H9 (cell line): ENCODE data around the gene RAB17. TPM values are rescaled to one million over a fixed set of nuclear protein-coding genes. Genes with fewer than 3 reads are reported as not detected.

Source experiments
- DNase-seq: peaks from one replicate; pipeline ENCODE4 v3.0.0-alpha.2; 2017
- H2AFZ ChIP-seq: one replicate; pipeline ENCODE4 v1.6.1; 2013; ENCODE audit warnings: mild to moderate bottlenecking, low read length, control low read depth, moderate library complexity
- H2AK5ac ChIP-seq: 2 replicates; pipeline ENCODE4 v1.6.1; 2013; ENCODE audit warnings: low read length, control low read depth, mixed read lengths; ENCODE audit not compliant: insufficient read length
- H2BK120ac ChIP-seq: one replicate; pipeline ENCODE4 v1.6.1; 2013; ENCODE audit warnings: low read depth, mild to moderate bottlenecking, low read length, control low read depth, inconsistent platforms; ENCODE audit not compliant: poor library complexity, severe bottlenecking
- H2BK12ac ChIP-seq: 2 replicates; pipeline ENCODE4 v1.6.1; 2013; ENCODE audit warnings: low read length, control low read depth, mixed read lengths, low read depth; ENCODE audit not compliant: insufficient read length
- H2BK15ac ChIP-seq: 2 replicates; pipeline ENCODE4 v1.6.1; 2013; ENCODE audit warnings: low read depth, low read length, control low read depth
- H2BK20ac ChIP-seq: one replicate; pipeline ENCODE4 v1.6.1; 2013; ENCODE audit warnings: low read depth, mild to moderate bottlenecking, low read length, control low read depth, inconsistent platforms; ENCODE audit not compliant: poor library complexity, severe bottlenecking
- H2BK5ac ChIP-seq: 2 replicates; pipeline ENCODE4 v1.6.1; 2013; ENCODE audit warnings: low read length, control low read depth, mixed read lengths; ENCODE audit not compliant: insufficient read length
- H3K14ac ChIP-seq: 2 replicates; pipeline ENCODE4 v1.6.1; 2013; ENCODE audit warnings: low read length, control low read depth; ENCODE audit not compliant: insufficient read depth
- H3K18ac ChIP-seq: 2 replicates; pipeline ENCODE4 v1.6.1; 2013; ENCODE audit warnings: low read depth, mild to moderate bottlenecking, mixed read lengths, low read length, control low read depth; ENCODE audit not compliant: insufficient read length
- H3K23ac ChIP-seq: 2 replicates; pipeline ENCODE4 v1.6.1; 2013; ENCODE audit warnings: low read length, control low read depth, mixed read lengths, low read depth; ENCODE audit not compliant: insufficient read length
- H3K23me2 ChIP-seq: 2 replicates; pipeline ENCODE4 v1.6.1; 2013; ENCODE audit warnings: low read depth, mild to moderate bottlenecking, mixed read lengths, low read length, control low read depth; ENCODE audit not compliant: insufficient read length, poor library complexity, severe bottlenecking
- H3K27ac ChIP-seq: 2 replicates; pipeline ENCODE4 v1.5.1; 2013; ENCODE audit warnings: low read length, control low read depth, mixed read lengths, low read depth; ENCODE audit not compliant: insufficient read length
- H3K27me3 ChIP-seq: 2 replicates; pipeline ENCODE4 v1.6.1; 2013; ENCODE audit warnings: low read length, control low read depth, inconsistent platforms; ENCODE audit not compliant: insufficient read depth
- H3K4ac ChIP-seq: 2 replicates; pipeline ENCODE4 v1.6.1; 2013; ENCODE audit warnings: low read depth, mild to moderate bottlenecking, control low read depth, inconsistent platforms, low read length, moderate library complexity
- H3K4me1 ChIP-seq: 2 replicates; pipeline ENCODE4 v1.6.1; 2013; ENCODE audit warnings: low read length, control low read depth, inconsistent platforms; ENCODE audit not compliant: insufficient read depth
- H3K4me2 ChIP-seq: 2 replicates; pipeline ENCODE4 v1.6.1; 2013; ENCODE audit warnings: low read length, control low read depth, mixed read lengths; ENCODE audit not compliant: insufficient read length, insufficient read depth
- H3K56ac ChIP-seq: 2 replicates; pipeline ENCODE4 v1.6.1; 2013; ENCODE audit warnings: low read depth, mild to moderate bottlenecking, mixed read lengths, low read length, control low read depth; ENCODE audit not compliant: insufficient read length
- H3K79me1 ChIP-seq: 2 replicates; pipeline ENCODE4 v1.6.1; 2013; ENCODE audit warnings: low read depth, mild to moderate bottlenecking, moderate library complexity, low read length, control low read depth, inconsistent platforms; ENCODE audit not compliant: insufficient read depth, poor library complexity, severe bottlenecking
- H3K79me2 ChIP-seq: 2 replicates; pipeline ENCODE4 v1.6.1; 2013; ENCODE audit warnings: low read length, control low read depth, inconsistent platforms; ENCODE audit not compliant: insufficient read depth
- H3K9ac ChIP-seq: 2 replicates; pipeline ENCODE4 v1.6.1; 2013; ENCODE audit warnings: low read length, control low read depth, mixed read lengths; ENCODE audit not compliant: insufficient read length; ENCODE audit errors: extremely low read depth
- H3K9me3 ChIP-seq: one replicate; pipeline ENCODE4 v1.6.1; 2013; ENCODE audit warnings: low read depth, low read length, inconsistent platforms; ENCODE audit not compliant: control insufficient read depth
- H3T11ph ChIP-seq: one replicate; pipeline ENCODE4 v1.6.1; 2013; ENCODE audit warnings: mild to moderate bottlenecking, low read length, control low read depth, inconsistent platforms
- H4K20me1 ChIP-seq: one replicate; pipeline ENCODE4 v1.6.1; 2013; ENCODE audit not compliant: control insufficient read depth, insufficient read length, insufficient read depth
- H4K5ac ChIP-seq: 2 replicates; pipeline ENCODE4 v1.6.1; 2013; ENCODE audit warnings: low read depth, mild to moderate bottlenecking, mixed read lengths, low read length, control low read depth; ENCODE audit not compliant: insufficient read length
- H4K8ac ChIP-seq: replicated peaks from 2 replicates; pipeline ENCODE4 v1.6.1; 2013; ENCODE audit warnings: low read length, control low read depth, mixed read lengths, low read depth; ENCODE audit not compliant: insufficient read length
- H4K91ac ChIP-seq: 2 replicates; pipeline ENCODE4 v1.6.1; 2013; ENCODE audit warnings: low read depth, mild to moderate bottlenecking, moderate library complexity, mixed read lengths, low read length, control low read depth; ENCODE audit not compliant: insufficient read length
- H3K27ac Mint-ChIP-seq, 3 experiments: 2 replicates in 2 of 3; 3 replicates in 1 of 3; pipeline ENCODE4 v1.8.0; 2020 to 2021; ENCODE audit warnings: mixed read lengths in 3 of 3, mild to moderate bottlenecking in 1 of 3, moderate library complexity in 1 of 3
- H3K27me3 Mint-ChIP-seq: 2 replicates; pipeline ENCODE4 v1.8.0; 2021; ENCODE audit warnings: low read depth, mild to moderate bottlenecking, moderate library complexity, mixed read lengths
- H3K36me3 Mint-ChIP-seq, 3 experiments: 2 replicates in 2 of 3; 3 replicates in 1 of 3; pipeline ENCODE4 v1.8.0; 2020 to 2021; ENCODE audit warnings: low read depth in 3 of 3, mixed read lengths in 3 of 3; ENCODE audit not compliant: insufficient read depth in 1 of 3
- H3K4me1 Mint-ChIP-seq, 2 experiments: 2 replicates each; pipeline ENCODE4 v1.8.0; 2020; ENCODE audit warnings: mixed read lengths in 2 of 2
- H3K4me3 Mint-ChIP-seq, 2 experiments: 2 replicates in 1 of 2; 3 replicates in 1 of 2; pipeline ENCODE4 v1.8.0; 2020 to 2021; ENCODE audit warnings: mild to moderate bottlenecking in 2 of 2, mixed read lengths in 2 of 2, moderate library complexity in 1 of 2
- H3K9me3 Mint-ChIP-seq, 2 experiments: 2 replicates in 1 of 2; 3 replicates in 1 of 2; pipeline ENCODE4 v1.8.0; 2020; ENCODE audit warnings: mild to moderate bottlenecking in 2 of 2, mixed read lengths in 2 of 2, moderate library complexity in 1 of 2
- CTCF ChIP-seq: fragments of 200-600 bp; sonication (generic); conservative IDR thresholded peaks from 3 replicates; pipeline ENCODE4 v1.8.0; 2021; ENCODE audit warnings: antibody characterized with exemption, mild to moderate bottlenecking
- WGBS: extraction: QIAGEN DNeasy Blood & Tissue Kit; methylation state at CpG from one replicate; pipeline ENCODE4 v1.1.7; 2013; ENCODE audit warnings: missing lambda C conversion rate, low lambda C conversion rate, mixed read lengths; ENCODE audit not compliant: insufficient read length; ENCODE audit errors: extremely low coverage; 5-methylcytosine and 5-hydroxymethylcytosine counted together
- total RNA-seq: library from RNA; stranded (reverse); gene quantifications from 2 replicates; pipeline ENCODE4 v1.2.1, GENCODE V29; 2021

Gene RAB17
- total RNA-seq, 1 experiment from 2014 or later = 31.9 TPM

GRCh38 chr2:237555560-237555959, 35.0 kb downstream of the RAB17 start:
- TF ChIP-seq CTCF = no peak

More at GRCh38 chr2:237555560-237555959, 35.0 kb downstream of the RAB17 start:
- Histone ChIP-seq H2AK5ac (no peak overlapping the region), H3K27ac (no peak overlapping the region), H3K27me3 (no peaks in the 10 kb centered on the region), H4K91ac (no peak overlapping the region), H3K79me1 (no peaks in the 10 kb centered on the region), H3T11ph (no peak overlapping the region), H2BK120ac (no peak overlapping the region), H3K23ac (no peak overlapping the region), H4K20me1 (no peaks in the 10 kb centered on the region), H3K79me2 (no peaks in the 10 kb centered on the region), H3K14ac (no peak overlapping the region), H3K4ac (no peak overlapping the region), H3K23me2 (no peaks in the 10 kb centered on the region), H3K4me1 (no peaks in the 10 kb centered on the region), H3K4me2 (no peak overlapping the region), H3K18ac (no peak overlapping the region), H2AFZ (no peak overlapping the region), H2BK15ac (no peak overlapping the region), H2BK12ac (no peak overlapping the region), H3K9me3 (peaks cover 4% of the 10 kb centered on the region), H2BK20ac (no peak overlapping the region), H3K9ac (no peak overlapping the region), H4K5ac (no peak overlapping the region), H3K56ac (no peak overlapping the region), H2BK5ac (no peak overlapping the region), H4K8ac (no peak overlapping the region)
- H3K27me3 Mint-ChIP-seq = peaks cover 11% of the 10 kb centered on the region
- no peak overlapping the region for H3K4me3 Mint-ChIP-seq
- H3K36me3 Mint-ChIP-seq = peaks cover 6 to 20% (median 8%) of the 10 kb centered on the region in 3 experiments; a peak in 4 of 7 replicates
- no peak overlapping the region for H3K27ac Mint-ChIP-seq
- DNase-seq = no peak
- H3K9me3 Mint-ChIP-seq = peaks cover 10 to 25% of the 10 kb centered on the region in 2 experiments; a peak in 4 of 5 replicates
- no peaks in the 10 kb centered on the region for H3K4me1 Mint-ChIP-seq
- no CpG with 5 or more reads among the region's 1 CpG for WGBS
